Endothelial cell of umbilical vein (primary cell): ENCODE results near the gene ARG2. TPM values are rescaled to one million over a fixed set of nuclear protein-coding genes. Genes with fewer than 3 reads are reported as not detected.

Experiments used
- BruUV-seq: library from RNA; stranded (reverse); fragments of 400-500 nt; replicated peaks from 2 replicates; lab custom pipeline; 2021; lab: Mats Ljungman, UMichigan
- CTCF ChIA-PET: fragments of 300-600, 350-600 bp; sonication (Branson Sonifier 250); formaldehyde crosslinking; loops from one replicate; lab custom pipeline; 2021; ENCODE audit warnings: antibody characterized with exemption, inconsistent platforms; lab: Charles Lee
- POLR2A ChIA-PET: fragments of 300-600, 350-600 bp; sonication (Branson Sonifier 250); formaldehyde crosslinking; loops from one replicate; lab custom pipeline; 2021; ENCODE audit warnings: antibody characterized with exemption, inconsistent platforms; lab: Charles Lee
- DNase-seq: peaks from one replicate; pipeline ENCODE4 v3.0.0-alpha.2; 2011; ENCODE audit warnings: low read depth, low spot score
- FAIRE-seq: peaks from 2 replicates; lab custom pipeline; 2011; peaks lifted over from hg19 to GRCh38; lab: Jason Lieb, UNC
- H2AFZ ChIP-seq: 2 replicates; pipeline ENCODE4 v1.6.0; 2012; ENCODE audit warnings: low read depth, low read length, control low read depth, inconsistent platforms
- H3K27ac ChIP-seq: 2 replicates; pipeline ENCODE4 v1.5.1; 2011; ENCODE audit warnings: low read depth, mild to moderate bottlenecking, control low read depth, low read length, moderate library complexity; ENCODE audit not compliant: insufficient read depth
- H3K27me3 ChIP-seq, 2 experiments: 2 replicates each; pipeline versions ENCODE4 v1.6.0 to v1.6.1; 2011; ENCODE audit warnings: low read length in 2 of 2, mixed read lengths in 1 of 2; ENCODE audit not compliant: control insufficient read depth in 2 of 2, insufficient read depth in 2 of 2
- H3K36me3 ChIP-seq, 2 experiments: 2 replicates in 1 of 2; 3 replicates in 1 of 2; pipeline ENCODE4 v1.5.1; 2011; ENCODE audit warnings: low read length in 2 of 2, mild to moderate bottlenecking in 1 of 2, moderate library complexity in 1 of 2; ENCODE audit not compliant: control insufficient read depth in 2 of 2, insufficient read depth in 2 of 2; ENCODE audit errors: extremely low read depth in 1 of 2
- H3K4me1 ChIP-seq: 3 replicates; pipeline ENCODE4 v1.5.1; 2011; ENCODE audit warnings: mild to moderate bottlenecking, low read length; ENCODE audit not compliant: control insufficient read depth, insufficient read depth; ENCODE audit errors: extremely low read depth
- H3K4me2 ChIP-seq: 2 replicates; pipeline ENCODE4 v1.6.1; 2011; ENCODE audit warnings: low read length, control low read depth, mixed read lengths; ENCODE audit not compliant: insufficient read depth
- H3K4me3 ChIP-seq, 3 experiments: fragments of 200-600 bp in 1 of 3; sonication (generic), shearing (Covaris generic) in 1 of 3; replicated peaks in 1 of 3; 2 replicates each; pipeline ENCODE4 v1.5.1; 2011 to 2016; ENCODE audit warnings: control low read depth in 3 of 3, low read length in 3 of 3, mild to moderate bottlenecking in 2 of 3, inconsistent platforms in 1 of 3, low read depth in 1 of 3, moderate library complexity in 1 of 3; ENCODE audit not compliant: insufficient read depth in 1 of 3
- H3K79me2 ChIP-seq: 2 replicates; pipeline ENCODE4 v1.6.0; 2012; ENCODE audit warnings: low read length, inconsistent platforms; ENCODE audit not compliant: control insufficient read depth, insufficient read depth
- H3K9ac ChIP-seq: replicated peaks from 2 replicates; pipeline ENCODE3; 2011; ENCODE audit warnings: low read length, control low read depth; ENCODE audit not compliant: insufficient read depth; ENCODE audit errors: extremely low read depth
- H3K9me1 ChIP-seq: replicated peaks from 3 replicates; pipeline ENCODE4 v1.6.0; 2011; ENCODE audit warnings: mild to moderate bottlenecking, low read length; ENCODE audit not compliant: control insufficient read depth, insufficient read depth; ENCODE audit errors: extremely low read depth
- H3K9me3 ChIP-seq: replicated peaks from 2 replicates; pipeline ENCODE4 v1.5.1; 2012; ENCODE audit warnings: low read length, inconsistent platforms; ENCODE audit not compliant: control insufficient read depth, insufficient read depth
- H4K20me1 ChIP-seq: replicated peaks from 2 replicates; pipeline ENCODE3; 2011; ENCODE audit warnings: mild to moderate bottlenecking, low read length; ENCODE audit not compliant: control insufficient read depth, insufficient read depth; ENCODE audit errors: extremely low read depth
- EZH2 ChIP-seq: IDR thresholded peaks from 2 replicates; pipeline ENCODE4 v1.6.1; 2012; ENCODE audit warnings: borderline replicate concordance, low read depth, mild to moderate bottlenecking, moderate library complexity, low read length, inconsistent platforms; ENCODE audit not compliant: severe bottlenecking
- FOS ChIP-seq: IDR thresholded peaks from 2 replicates; pipeline ENCODE4 v1.6.1; 2011; ENCODE audit warnings: mild to moderate bottlenecking, low read length, moderate library complexity, borderline replicate concordance; ENCODE audit not compliant: insufficient read depth
- GATA2 ChIP-seq: IDR thresholded peaks from 2 replicates; pipeline ENCODE4 v1.7.0; 2011; ENCODE audit warnings: low read depth, mild to moderate bottlenecking, moderate library complexity, mixed read lengths, low read length; ENCODE audit not compliant: insufficient read length, insufficient read depth
- JUN ChIP-seq: IDR thresholded peaks from 2 replicates; pipeline ENCODE4 v1.6.1; 2011; ENCODE audit warnings: borderline replicate concordance, low read depth; ENCODE audit not compliant: insufficient read length, insufficient read depth
- MAX ChIP-seq: IDR thresholded peaks from 2 replicates; pipeline ENCODE4 v1.6.1; 2011; ENCODE audit not compliant: insufficient read depth, insufficient read length
- MYC ChIP-seq: IDR thresholded peaks from one replicate; pipeline ENCODE4 v1.6.1; 2011; ENCODE audit warnings: mild to moderate bottlenecking, low read depth, low read length
- POLR2A ChIP-seq: IDR thresholded peaks from 2 replicates; pipeline ENCODE4 v1.6.1; 2012; ENCODE audit warnings: low read depth, mild to moderate bottlenecking, control low read depth, low read length
- POLR2AphosphoS5 ChIP-seq: IDR thresholded peaks from 2 replicates; pipeline ENCODE4 v1.6.1; 2012; ENCODE audit warnings: low read depth, mild to moderate bottlenecking, control low read depth, low read length, moderate library complexity; ENCODE audit not compliant: insufficient read depth
- dilution Hi-C: fragments of 300-500 bp; cut with MboI; formaldehyde crosslinking; loops from one replicate; pipeline ENCODE4 v1.15.0; 2019; ENCODE audit warnings: low sequenced_read_pairs; ENCODE audit not compliant: extremely low pct_ligation_motif_present
- intact Hi-C: fragments of 100-400 bp; cut with micrococcal nuclease; formaldehyde crosslinking; loops from one replicate; pipeline ENCODE4 v1.10.0; 2022
- polyA plus RNA-seq, 4 experiments: library from polyadenylated mRNA; depleted of rRNA in 3 of 4; stranded (reverse) in 3 of 4; unstranded in 1 of 4; fragments of >200 nt; gene quantifications; 2 replicates each; pipeline versions ENCODE4 v1.2.1 to v1.2.3, GENCODE V29; 2011 to 2012; ENCODE audit warnings: missing spikeins in 1 of 4
- total RNA-seq: library from RNA; stranded (reverse); gene quantifications from 2 replicates; pipeline ENCODE4 v1.2.3, GENCODE V29; 2021
- TF ChIP-seq, protein P1 (sequence below), 2 donors: IDR thresholded peaks; 1 replicate in 1 of 2; 2 replicates in 1 of 2; pipeline ENCODE4 v1.5.1; 2011; ENCODE audit warnings: low read length in 2 of 2, mild to moderate bottlenecking in 2 of 2, moderate library complexity in 2 of 2, control low read depth in 1 of 2, inconsistent platforms in 1 of 2, low read depth in 1 of 2; ENCODE audit not compliant: insufficient read depth in 1 of 2; ENCODE audit errors: extremely low read depth in 1 of 2

Gene ARG2
- total and polyA plus RNA-seq, 2 donors (not counting 3 experiments of a cell fraction or from before 2014, with no cell fraction given), result 16.6 to 22.5 TPM

DNA sequence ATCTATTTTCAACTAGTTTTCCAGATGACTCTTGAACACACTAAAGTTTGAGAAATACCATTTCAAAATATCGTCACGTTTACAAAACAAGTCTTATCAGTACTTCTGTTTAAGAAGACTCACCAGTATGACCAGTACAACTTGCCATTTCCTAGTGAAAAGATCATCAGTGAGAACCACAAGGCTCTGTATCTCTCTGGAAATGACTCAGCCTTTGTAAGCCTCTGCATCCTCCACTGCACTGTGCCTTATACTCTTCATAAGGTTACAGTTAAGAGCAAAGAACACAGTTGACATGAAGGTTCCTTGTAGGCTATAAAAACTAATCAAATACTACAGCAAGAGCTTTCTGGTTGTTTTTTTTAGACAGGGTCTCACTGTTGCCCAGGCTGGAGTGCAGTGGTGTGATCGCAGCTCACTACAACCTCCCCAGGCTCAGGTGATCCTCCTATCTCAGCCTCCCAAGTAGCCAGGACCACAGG lies 60.4 kb downstream of the ARG2 start:
- Histone ChIP-seq H2AFZ (no peak overlapping the region), H3K4me2 (peak overlapping the region; percentile 67), H3K4me3 (no peak overlapping the region), H3K9ac (no peak overlapping the region), H3K9me1 (no peaks in the 10 kb centered on the region), H3K4me1 (peaks cover 21% of the 10 kb centered on the region), H3K27me3 (no peaks in the 10 kb centered on the region), H3K9me3 (no peaks in the 10 kb centered on the region), H3K79me2 (peaks cover 28% of the 10 kb centered on the region), H3K36me3 (peaks cover 4 to 5% of the 10 kb centered on the region in 2 experiments), H4K20me1 (no peaks in the 10 kb centered on the region), H3K27ac (peak overlapping the region; percentile 48)
- DNase-seq, result peak; percentile 73
- TF ChIP-seq POLR2A (no peak), GATA2 (peak; percentile 82), JUN (peak; percentile 39), FOS (peak; percentile 95)
- FAIRE-seq, result peak; percentile 92
- dilution Hi-C loops, result no loop called here
- ChIA-PET CTCF (interaction anchor here (0.9 to 1.9 kb wide), 6 partner anchors 12 to 153 kb away, joined by 3 to 10 read pairs (median 4); partner anchors contain the start of gene ARG2), POLR2A (no interaction called here)
- BruUV-seq, result no TSS peak
- intact Hi-C loops, result no loop called here

DNA sequence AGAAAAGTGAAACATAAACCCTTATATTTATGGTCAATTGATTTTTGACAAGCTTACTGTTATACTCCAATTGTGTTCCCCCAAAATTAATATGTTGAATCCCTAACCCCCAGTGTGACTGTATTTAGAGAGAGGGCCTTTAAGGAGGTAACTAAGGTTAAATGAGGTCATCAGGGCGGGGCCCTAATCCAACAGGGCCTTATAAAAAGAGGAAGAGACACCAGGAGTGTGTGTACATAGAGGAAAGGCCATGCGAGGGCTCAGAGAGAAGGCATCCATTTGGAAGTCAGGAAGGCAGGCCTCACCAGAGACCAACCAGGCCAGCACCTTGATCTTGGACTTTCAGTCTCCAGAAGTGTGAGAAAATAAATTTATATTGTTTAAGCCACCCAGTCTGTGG lies 61.2 kb downstream of the ARG2 start:
- Histone ChIP-seq H3K4me1 (peaks cover 17% of the 10 kb centered on the region), H3K4me2 (no peak overlapping the region), H3K9ac (no peak overlapping the region), H3K36me3 (peaks cover 4 to 7% of the 10 kb centered on the region in 2 experiments), H4K20me1 (no peaks in the 10 kb centered on the region), H3K27ac (no peak overlapping the region), H3K4me3 (no peak overlapping the region), H3K27me3 (no peaks in the 10 kb centered on the region), H3K9me1 (no peaks in the 10 kb centered on the region), H3K79me2 (peaks cover 30% of the 10 kb centered on the region), H3K9me3 (no peaks in the 10 kb centered on the region), H2AFZ (no peak overlapping the region)
- POLR2A ChIA-PET, result no interaction called here
- TF ChIP-seq EZH2, result no peak
- TF ChIP-seq, protein P1, sequence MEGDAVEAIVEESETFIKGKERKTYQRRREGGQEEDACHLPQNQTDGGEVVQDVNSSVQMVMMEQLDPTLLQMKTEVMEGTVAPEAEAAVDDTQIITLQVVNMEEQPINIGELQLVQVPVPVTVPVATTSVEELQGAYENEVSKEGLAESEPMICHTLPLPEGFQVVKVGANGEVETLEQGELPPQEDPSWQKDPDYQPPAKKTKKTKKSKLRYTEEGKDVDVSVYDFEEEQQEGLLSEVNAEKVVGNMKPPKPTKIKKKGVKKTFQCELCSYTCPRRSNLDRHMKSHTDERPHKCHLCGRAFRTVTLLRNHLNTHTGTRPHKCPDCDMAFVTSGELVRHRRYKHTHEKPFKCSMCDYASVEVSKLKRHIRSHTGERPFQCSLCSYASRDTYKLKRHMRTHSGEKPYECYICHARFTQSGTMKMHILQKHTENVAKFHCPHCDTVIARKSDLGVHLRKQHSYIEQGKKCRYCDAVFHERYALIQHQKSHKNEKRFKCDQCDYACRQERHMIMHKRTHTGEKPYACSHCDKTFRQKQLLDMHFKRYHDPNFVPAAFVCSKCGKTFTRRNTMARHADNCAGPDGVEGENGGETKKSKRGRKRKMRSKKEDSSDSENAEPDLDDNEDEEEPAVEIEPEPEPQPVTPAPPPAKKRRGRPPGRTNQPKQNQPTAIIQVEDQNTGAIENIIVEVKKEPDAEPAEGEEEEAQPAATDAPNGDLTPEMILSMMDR (IDR thresholded peaks at IDR 0.05; ENCODE audit: extremely low read depth in 1 of 2, insufficient read depth in 1 of 2, low read depth in 1 of 2, low read length in 2 of 2), result no peak
- no peak for TF ChIP-seq POLR2A
- TF ChIP-seq JUN, result no peak
- TF ChIP-seq FOS, result no peak
- TF ChIP-seq MYC, result no peak
- no peak for TF ChIP-seq POLR2AphosphoS5
- no peak for TF ChIP-seq MAX
- TF ChIP-seq GATA2, result no peak
- dilution Hi-C loops (no loop called here), intact Hi-C loops (no loop called here)
- CTCF ChIA-PET, result interaction anchor here (1.2 to 1.9 kb wide), 4 partner anchors 11 to 154 kb away, joined by 3 to 10 read pairs (median 6); no protein-coding TSS in a partner anchor
- FAIRE-seq (no peak), DNase-seq (no peak)
- no TSS peak for BruUV-seq
